Measurements from ENCODE around the gene FIBCD1. TPM values are rescaled to one million over a fixed set of nuclear protein-coding genes. Genes with fewer than 3 reads are reported as not detected.

The FIBCD1 gene
- total RNA-seq, 1 donor = 5.1 TPM

DNA sequence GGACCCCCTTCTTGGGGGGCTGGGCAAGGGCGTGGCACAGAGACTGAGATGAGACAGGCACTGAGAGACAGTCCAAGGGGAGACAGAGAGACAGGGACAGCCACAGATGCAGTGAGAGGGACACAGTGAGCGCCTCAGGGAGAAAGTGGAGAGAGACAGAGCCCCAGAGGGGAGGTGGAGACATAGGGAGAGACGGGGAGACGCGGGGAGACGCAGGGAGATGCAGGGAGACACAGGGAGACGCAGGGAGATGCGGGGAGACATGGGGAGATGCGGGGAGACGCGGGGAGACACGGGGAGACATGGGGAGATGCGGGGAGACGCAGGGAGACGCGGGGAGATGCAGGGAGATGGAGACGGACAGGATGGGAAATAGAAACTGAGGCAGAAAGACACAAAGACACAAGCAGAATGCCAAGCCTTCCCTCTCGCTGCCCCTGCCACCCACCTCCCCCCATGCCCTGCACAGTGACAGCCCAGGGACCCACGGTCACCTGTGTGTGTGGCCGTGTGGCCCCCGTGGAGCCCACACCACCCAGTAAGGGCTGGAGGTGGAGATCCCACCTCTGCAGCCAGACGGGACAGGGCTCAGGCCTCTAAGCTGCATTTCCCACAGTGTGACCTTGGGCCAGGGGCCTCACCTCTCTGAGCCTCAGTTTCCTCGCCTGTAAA, 8.8 kb downstream of the FIBCD1 start:
- H3K9me3 ChIP-seq (ENCODE audit: low read depth, low read length) = no peaks in the 10 kb centered on the region
- H3K27ac ChIP-seq (ENCODE audit: low read depth, low read length) = no peak overlapping the region
- H3K79me2 ChIP-seq (ENCODE audit: insufficient read depth, low read length) = no peaks in the 10 kb centered on the region
- DNase-seq (ENCODE audit: insufficient read length, low spot score, missing footprints) = no peak
- no peak overlapping the region for H2AFZ ChIP-seq (ENCODE audit: low read length)
- H3K4me1 ChIP-seq (ENCODE audit: insufficient read depth, low read length) = peaks cover 35% of the 10 kb centered on the region
- no peaks in the 10 kb centered on the region for H3K36me3 ChIP-seq (ENCODE audit: insufficient read depth, low read length)
- H4K20me1 ChIP-seq (ENCODE audit: insufficient read depth, low read length) = no peaks in the 10 kb centered on the region
- H3K4me3 ChIP-seq (ENCODE audit: insufficient read depth, low read length) = no peak overlapping the region
- TF ChIP-seq CTCF (IDR thresholded peaks at IDR 0.05; ENCODE audit: extremely low read depth, low read depth, low read length) = no peak
- no peak overlapping the region for H3K4me2 ChIP-seq (ENCODE audit: insufficient read depth, low read length)
- H3K27me3 ChIP-seq (ENCODE audit: insufficient read depth, low read length) = no peaks in the 10 kb centered on the region

DNA sequence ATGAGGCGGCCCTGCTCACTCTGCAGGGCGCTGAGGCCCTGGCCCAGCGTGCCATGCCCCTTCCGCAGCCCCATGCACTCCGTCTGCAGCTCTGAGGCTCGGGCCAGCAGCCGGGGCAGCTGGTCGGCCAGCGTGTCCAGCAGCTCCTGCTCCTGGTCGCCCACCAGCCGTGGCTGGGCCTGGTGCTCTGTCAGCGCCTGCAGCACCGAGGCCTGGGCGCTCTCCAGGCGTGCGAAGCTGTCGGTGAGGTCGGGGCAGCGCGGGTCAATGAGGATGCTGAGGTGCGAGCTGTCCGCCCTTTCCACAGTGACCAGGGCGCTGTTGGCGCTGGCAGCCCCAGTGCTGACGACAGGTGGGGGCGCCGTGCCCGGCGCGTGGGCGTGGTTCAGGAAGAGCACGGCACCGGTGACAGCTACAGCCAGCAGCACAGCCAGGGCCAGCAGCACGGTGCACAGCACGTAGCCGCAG, 9.4 kb downstream of the FIBCD1 start:
- H2AFZ ChIP-seq (ENCODE audit: low read length) = no peak overlapping the region
- no peak overlapping the region for H3K4me3 ChIP-seq (ENCODE audit: insufficient read depth, low read length)
- no peak overlapping the region for H3K27ac ChIP-seq (ENCODE audit: low read depth, low read length)
- H3K27me3 ChIP-seq (ENCODE audit: insufficient read depth, low read length) = no peaks in the 10 kb centered on the region
- H3K79me2 ChIP-seq (ENCODE audit: insufficient read depth, low read length) = no peaks in the 10 kb centered on the region
- DNase-seq (ENCODE audit: insufficient read length, low spot score, missing footprints) = no peak
- no peak overlapping the region for H3K4me2 ChIP-seq (ENCODE audit: insufficient read depth, low read length)
- no peaks in the 10 kb centered on the region for H4K20me1 ChIP-seq (ENCODE audit: insufficient read depth, low read length)
- H3K9me3 ChIP-seq (ENCODE audit: low read depth, low read length) = no peaks in the 10 kb centered on the region
- no peak for TF ChIP-seq CTCF (IDR thresholded peaks at IDR 0.05; ENCODE audit: extremely low read depth, low read depth, low read length)
- H3K36me3 ChIP-seq (ENCODE audit: insufficient read depth, low read length) = no peaks in the 10 kb centered on the region
- peaks cover 32% of the 10 kb centered on the region for H3K4me1 ChIP-seq (ENCODE audit: insufficient read depth, low read length)

DNA sequence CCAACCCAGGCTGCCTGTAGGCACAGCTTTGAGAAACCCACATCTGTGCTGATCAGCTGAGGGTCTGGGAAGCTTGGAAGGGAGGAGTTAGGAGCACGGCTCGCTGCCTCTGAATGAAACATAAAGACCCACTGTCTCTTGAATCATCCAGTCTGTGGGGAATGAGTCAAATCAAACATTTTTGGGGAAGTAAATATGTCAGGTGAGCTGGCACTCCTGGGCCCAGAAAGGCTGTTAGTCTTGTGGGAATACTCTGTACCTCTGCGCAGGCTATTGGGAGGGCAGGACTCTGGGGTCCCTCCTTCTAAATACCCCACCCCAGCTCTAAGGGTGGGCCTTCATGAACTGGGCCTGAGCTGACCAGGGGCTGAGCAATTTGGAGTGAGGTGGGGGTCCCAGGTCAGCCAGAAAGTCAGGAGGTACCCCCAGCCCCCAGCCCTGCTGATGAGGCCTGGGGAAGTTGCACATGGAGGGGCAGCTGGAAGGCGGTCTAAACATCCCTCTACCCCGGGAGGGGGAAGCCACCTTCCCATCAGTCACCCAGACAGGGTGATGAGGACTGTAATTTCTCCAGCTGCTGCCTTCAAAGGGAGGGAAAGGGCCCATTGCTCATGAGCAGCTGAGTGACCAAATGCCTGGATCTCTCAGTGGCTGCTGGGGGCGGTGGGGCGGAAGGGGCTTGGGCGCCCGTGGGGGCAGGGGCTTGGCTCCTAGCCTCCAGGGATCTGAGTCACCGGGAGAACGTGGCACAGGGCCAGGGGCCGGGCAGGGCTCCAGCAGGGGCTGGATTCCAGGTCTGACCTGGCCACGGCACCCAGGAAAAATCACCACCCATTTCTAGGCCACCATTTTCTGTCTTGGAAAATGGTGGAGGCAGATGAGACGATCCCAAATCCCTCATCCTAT, 10.8 kb downstream of the FIBCD1 start:
- Histone ChIP-seq H3K9me3 (ENCODE audit: low read depth, low read length) (no peaks in the 10 kb centered on the region), H2AFZ (ENCODE audit: low read length) (no peak overlapping the region), H4K20me1 (ENCODE audit: insufficient read depth, low read length) (no peaks in the 10 kb centered on the region), H3K4me3 (ENCODE audit: insufficient read depth, low read length) (no peak overlapping the region), H3K4me1 (ENCODE audit: insufficient read depth, low read length) (peaks cover 23% of the 10 kb centered on the region), H3K27ac (ENCODE audit: low read depth, low read length) (no peak overlapping the region), H3K36me3 (ENCODE audit: insufficient read depth, low read length) (no peaks in the 10 kb centered on the region), H3K4me2 (ENCODE audit: insufficient read depth, low read length) (peak overlapping the region; percentile 12), H3K79me2 (ENCODE audit: insufficient read depth, low read length) (no peaks in the 10 kb centered on the region), H3K27me3 (ENCODE audit: insufficient read depth, low read length) (no peaks in the 10 kb centered on the region)
- DNase-seq (ENCODE audit: insufficient read length, low spot score, missing footprints) = peak; percentile 98
- TF ChIP-seq CTCF (IDR thresholded peaks at IDR 0.05; ENCODE audit: extremely low read depth, low read depth, low read length) = no peak

DNA sequence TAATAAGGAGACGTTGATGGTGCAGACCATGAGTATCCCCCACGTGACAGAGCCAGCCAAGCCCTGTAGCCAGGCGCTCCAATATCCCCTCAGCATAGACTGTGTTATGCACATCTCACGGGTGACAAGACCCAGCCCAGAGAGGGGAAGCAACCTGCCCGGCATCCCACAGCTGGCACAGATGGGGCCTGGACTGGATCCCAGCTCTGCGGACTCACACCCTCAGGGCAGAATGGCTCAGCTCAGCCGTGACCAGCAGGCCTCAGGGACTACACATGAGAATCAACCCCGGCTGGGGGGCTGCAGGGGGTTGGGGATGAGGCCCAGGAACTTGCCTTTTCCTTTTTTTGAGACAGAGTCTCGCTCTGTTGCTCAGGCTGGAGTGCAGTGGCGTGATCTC, 11.7 kb downstream of the FIBCD1 start:
- H3K9me3 ChIP-seq (ENCODE audit: low read depth, low read length) = no peaks in the 10 kb centered on the region
- H4K20me1 ChIP-seq (ENCODE audit: insufficient read depth, low read length) = no peaks in the 10 kb centered on the region
- no peak overlapping the region for H3K27ac ChIP-seq (ENCODE audit: low read depth, low read length)
- peaks cover 14% of the 10 kb centered on the region for H3K4me1 ChIP-seq (ENCODE audit: insufficient read depth, low read length)
- no peaks in the 10 kb centered on the region for H3K36me3 ChIP-seq (ENCODE audit: insufficient read depth, low read length)
- no peak overlapping the region for H2AFZ ChIP-seq (ENCODE audit: low read length)
- H3K79me2 ChIP-seq (ENCODE audit: insufficient read depth, low read length) = no peaks in the 10 kb centered on the region
- no peak overlapping the region for H3K4me2 ChIP-seq (ENCODE audit: insufficient read depth, low read length)
- TF ChIP-seq CTCF (IDR thresholded peaks at IDR 0.05; ENCODE audit: extremely low read depth, low read depth, low read length) = no peak
- H3K4me3 ChIP-seq (ENCODE audit: insufficient read depth, low read length) = no peak overlapping the region
- no peaks in the 10 kb centered on the region for H3K27me3 ChIP-seq (ENCODE audit: insufficient read depth, low read length)
- no peak for DNase-seq (ENCODE audit: insufficient read length, low spot score, missing footprints)
